ENCODE results near the gene TMEM117. TPM values are rescaled to one million over a fixed set of nuclear protein-coding genes. Genes with fewer than 3 reads are reported as not detected.
"Not testable (repeated sequence)": the region's sequence is repeated elsewhere in the genome, so short reads cannot be mapped to it uniquely, and the experiment has no call there.

The TMEM117 gene
- total and polyA plus RNA-seq, 4 experiments from 2014 or later: 3.0 to 4.7 (median 3.8) TPM

DNA sequence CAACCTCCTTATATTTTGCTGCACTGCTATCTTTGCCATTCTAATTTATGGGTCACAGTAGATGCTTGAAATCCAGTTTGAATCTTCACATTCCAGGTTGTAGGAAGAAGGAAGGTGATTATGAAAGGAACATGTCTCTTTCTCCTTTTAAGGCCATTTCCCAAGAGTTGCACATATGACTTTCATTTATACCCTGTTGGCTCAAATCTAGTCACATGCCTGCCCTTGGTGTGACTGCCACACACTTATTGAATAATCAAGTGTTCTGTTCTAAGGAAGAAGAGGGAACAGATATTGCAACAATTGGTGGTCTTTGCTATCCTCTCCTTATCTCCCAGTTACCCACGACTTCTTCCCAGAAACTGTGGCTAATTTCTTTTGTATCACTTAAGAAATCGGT is 404.3 kb downstream of the TMEM117 start:
- no peak overlapping the region for H3K4me3 Mint-ChIP-seq
- intact Hi-C loops (cut with micrococcal nuclease): no loop called here
- H3K27ac ChIP-seq (ENCODE audit: low read depth, low read length): no peak overlapping the region
- H3K27me3 ChIP-seq (ENCODE audit: insufficient read depth, low read length): no peaks in the 10 kb centered on the region
- no peak overlapping the region for H3K27ac Mint-ChIP-seq
- H3K4me3 ChIP-seq (ENCODE audit: low read length in 2 of 2): no peak overlapping the region
- H3K4me1 ChIP-seq (ENCODE audit: insufficient read depth, low read length): no peaks in the 10 kb centered on the region
- H3K36me3 ChIP-seq (ENCODE audit: insufficient read depth, low read length): no peaks in the 10 kb centered on the region
- peaks cover 0 to 6% (median 4%) of the 10 kb centered on the region in 8 donors for H3K9me3 Mint-ChIP-seq
- CTCF ChIA-PET (ENCODE audit: partially characterized antibody): no interaction called here
- no peaks in the 10 kb centered on the region for H3K9me3 ChIP-seq (ENCODE audit: control insufficient read depth in 1 of 2, low read length in 2 of 2)
- POLR2A ChIA-PET (ENCODE audit: partially characterized antibody): no interaction called here
- no peak for DNase-seq
- no peaks in the 10 kb centered on the region for H3K4me1 Mint-ChIP-seq
- no peaks in the 10 kb centered on the region for H3K27me3 Mint-ChIP-seq
- peaks cover 3 to 9% of the 10 kb centered on the region in 2 donors for H3K36me3 Mint-ChIP-seq

DNA sequence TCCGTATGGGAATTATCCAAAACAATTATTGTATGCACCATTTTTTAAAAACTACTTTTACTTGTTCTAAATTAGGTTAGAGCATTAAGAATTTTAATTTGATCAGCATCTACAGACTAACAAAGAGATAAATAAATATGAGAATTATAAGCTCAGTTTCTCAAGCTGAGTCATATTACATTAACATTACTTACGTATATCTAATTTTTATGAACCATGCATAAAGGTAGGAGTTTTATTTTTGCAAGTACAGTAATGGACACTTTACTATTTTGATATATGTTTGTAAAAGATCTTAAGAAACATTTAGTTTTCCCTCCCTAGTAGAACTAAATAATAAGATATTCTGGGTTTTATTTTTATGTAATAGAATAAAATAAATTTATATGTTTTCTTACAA is 410.1 kb downstream of the TMEM117 start:
- Histone ChIP-seq H3K4me3 (ENCODE audit: low read length in 2 of 2) (no peak overlapping the region), H3K27ac (ENCODE audit: low read depth, low read length) (no peak overlapping the region), H3K4me1 (ENCODE audit: insufficient read depth, low read length) (no peaks in the 10 kb centered on the region), H3K36me3 (ENCODE audit: insufficient read depth, low read length) (no peaks in the 10 kb centered on the region), H3K9me3 (ENCODE audit: control insufficient read depth in 1 of 2, low read length in 2 of 2) (no peaks in the 10 kb centered on the region), H3K27me3 (ENCODE audit: insufficient read depth, low read length) (no peaks in the 10 kb centered on the region)
- intact Hi-C loops (cut with micrococcal nuclease): no loop called here
- no peaks in the 10 kb centered on the region for H3K27me3 Mint-ChIP-seq
- H3K27ac Mint-ChIP-seq: no peak overlapping the region
- H3K9me3 Mint-ChIP-seq: peaks cover 3 to 9% (median 6%) of the 10 kb centered on the region in 8 donors
- H3K4me1 Mint-ChIP-seq: no peaks in the 10 kb centered on the region
- no peak overlapping the region for H3K4me3 Mint-ChIP-seq
- POLR2A ChIA-PET (ENCODE audit: partially characterized antibody): no interaction called here
- no peak for DNase-seq
- peaks cover 8 to 19% of the 10 kb centered on the region in 2 donors for H3K36me3 Mint-ChIP-seq
- CTCF ChIA-PET (ENCODE audit: partially characterized antibody): no interaction called here

DNA sequence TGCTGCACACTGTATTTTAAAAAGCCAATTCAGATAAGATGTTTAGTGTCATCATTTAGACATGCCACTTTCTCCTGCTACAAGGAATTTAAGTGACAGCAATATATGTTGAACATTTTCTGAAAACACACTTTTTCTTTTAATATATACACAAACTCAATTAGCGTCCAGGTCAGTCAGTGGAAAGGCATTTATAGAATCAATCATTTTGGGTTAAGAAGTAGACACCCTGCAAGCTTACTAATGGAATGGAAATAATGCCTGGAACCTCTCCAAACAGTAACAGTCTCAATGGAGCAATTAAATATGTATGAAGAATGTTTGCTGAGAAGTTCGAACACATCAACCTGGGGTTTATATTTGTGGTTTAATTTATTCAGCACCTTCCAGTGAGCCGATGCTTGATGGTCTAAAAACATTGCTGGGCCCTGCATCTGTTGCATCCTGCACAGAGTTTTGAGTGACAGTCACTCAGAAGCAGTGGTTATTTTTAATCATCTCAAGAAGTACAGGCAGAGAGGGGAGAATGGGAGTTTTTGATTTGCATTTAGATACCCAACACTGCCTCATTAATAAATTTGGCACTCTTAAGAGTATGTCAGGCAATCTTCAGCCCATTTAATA is 410.7 kb downstream of the TMEM117 start:
- Mint-ChIP-seq H3K36me3 (peaks cover 8 to 19% of the 10 kb centered on the region in 2 donors), H3K4me1 (no peaks in the 10 kb centered on the region), H3K27ac (no peak overlapping the region), H3K4me3 (no peak overlapping the region), H3K9me3 (peaks cover 3 to 9% (median 6%) of the 10 kb centered on the region in 8 donors), H3K27me3 (no peaks in the 10 kb centered on the region)
- CTCF ChIA-PET (ENCODE audit: partially characterized antibody): no interaction called here
- POLR2A ChIA-PET (ENCODE audit: partially characterized antibody): no interaction called here
- no peaks in the 10 kb centered on the region for H3K36me3 ChIP-seq (ENCODE audit: insufficient read depth, low read length)
- H3K27ac ChIP-seq (ENCODE audit: low read depth, low read length): no peak overlapping the region
- no peaks in the 10 kb centered on the region for H3K27me3 ChIP-seq (ENCODE audit: insufficient read depth, low read length)
- H3K4me1 ChIP-seq (ENCODE audit: insufficient read depth, low read length): no peaks in the 10 kb centered on the region
- intact Hi-C loops (cut with micrococcal nuclease): no loop called here
- DNase-seq: no peak
- no peaks in the 10 kb centered on the region for H3K9me3 ChIP-seq (ENCODE audit: control insufficient read depth in 1 of 2, low read length in 2 of 2)
- no peak overlapping the region for H3K4me3 ChIP-seq (ENCODE audit: low read length in 2 of 2)

DNA sequence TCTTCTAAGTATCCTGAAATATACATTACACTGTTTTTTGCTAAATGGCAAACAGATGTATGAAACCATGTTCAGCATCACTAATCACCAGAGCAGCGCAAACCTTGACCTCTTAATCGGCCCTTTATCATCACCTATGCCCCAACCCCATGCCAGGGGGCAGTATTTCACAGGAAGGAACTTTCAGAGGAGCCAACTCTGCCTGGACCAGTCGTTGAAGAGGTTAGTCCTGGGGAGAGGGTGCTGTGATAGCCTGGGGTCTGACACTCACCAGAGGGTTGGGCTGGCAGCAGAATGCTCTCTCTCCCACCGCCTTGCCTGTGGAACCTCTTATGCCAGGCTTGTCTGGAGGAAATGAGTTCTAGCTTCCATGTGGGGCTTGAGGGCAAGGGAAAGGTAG is 411.7 kb downstream of the TMEM117 start:
- CTCF ChIA-PET (ENCODE audit: partially characterized antibody): no interaction called here

DNA sequence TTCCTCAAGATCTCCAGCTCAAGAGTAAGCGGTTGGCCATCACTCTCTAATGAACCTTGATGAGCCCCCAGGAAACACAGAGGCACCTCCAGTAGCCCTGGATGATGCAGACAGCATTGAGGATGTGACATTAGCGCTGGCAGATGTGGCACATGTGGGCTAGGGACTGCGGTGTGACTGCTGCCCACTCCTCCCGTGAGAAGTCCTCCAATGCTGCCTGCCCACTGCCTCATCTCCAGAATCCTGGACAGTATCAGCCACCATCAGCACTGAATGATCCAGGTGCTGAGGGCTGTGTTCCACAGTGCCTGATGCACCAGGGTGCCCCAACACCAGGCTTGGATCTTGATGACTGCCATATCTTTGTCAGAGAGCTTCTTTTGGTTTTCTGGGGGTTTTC is 412.6 kb downstream of the TMEM117 start:
- no peaks in the 10 kb centered on the region for H3K4me1 Mint-ChIP-seq
- H3K4me3 ChIP-seq (ENCODE audit: low read length in 2 of 2): no peak overlapping the region
- CTCF ChIA-PET (ENCODE audit: partially characterized antibody): no interaction called here
- POLR2A ChIA-PET (ENCODE audit: partially characterized antibody): no interaction called here
- no peak for DNase-seq
- H3K27me3 ChIP-seq (ENCODE audit: insufficient read depth, low read length): no peaks in the 10 kb centered on the region
- H3K36me3 ChIP-seq (ENCODE audit: insufficient read depth, low read length): no peaks in the 10 kb centered on the region
- no peaks in the 10 kb centered on the region for H3K9me3 ChIP-seq (ENCODE audit: control insufficient read depth in 1 of 2, low read length in 2 of 2)
- H3K4me1 ChIP-seq (ENCODE audit: insufficient read depth, low read length): no peaks in the 10 kb centered on the region
- H3K36me3 Mint-ChIP-seq: peaks cover 6 to 14% of the 10 kb centered on the region in 2 donors
- intact Hi-C loops (cut with micrococcal nuclease): no loop called here
- H3K27ac Mint-ChIP-seq: no peak overlapping the region
- no peaks in the 10 kb centered on the region for H3K27me3 Mint-ChIP-seq
- peaks cover 0 to 8% (median 5%) of the 10 kb centered on the region in 8 donors for H3K9me3 Mint-ChIP-seq
- H3K4me3 Mint-ChIP-seq: no peak overlapping the region
- H3K27ac ChIP-seq (ENCODE audit: low read depth, low read length): no peak overlapping the region

More for the DNA sequence above, 411.7 kb downstream of the TMEM117 start:
- Histone ChIP-seq H3K36me3 (ENCODE audit: insufficient read depth, low read length) (no peaks in the 10 kb centered on the region), H3K27ac (ENCODE audit: low read depth, low read length) (no peak overlapping the region), H3K9me3 (ENCODE audit: control insufficient read depth in 1 of 2, low read length in 2 of 2) (no peaks in the 10 kb centered on the region), H3K4me3 (ENCODE audit: low read length in 2 of 2) (no peak overlapping the region), H3K4me1 (ENCODE audit: insufficient read depth, low read length) (no peaks in the 10 kb centered on the region), H3K27me3 (ENCODE audit: insufficient read depth, low read length) (no peaks in the 10 kb centered on the region)
- intact Hi-C loops (cut with micrococcal nuclease): no loop called here
- peaks cover 3 to 9% (median 6%) of the 10 kb centered on the region in 8 donors for H3K9me3 Mint-ChIP-seq
- POLR2A ChIA-PET (ENCODE audit: partially characterized antibody): no interaction called here
- H3K36me3 Mint-ChIP-seq: peaks cover 6 to 14% of the 10 kb centered on the region in 2 donors
- DNase-seq: no peak
- H3K4me3 Mint-ChIP-seq: no peak overlapping the region
- no peak overlapping the region for H3K27ac Mint-ChIP-seq
- no peaks in the 10 kb centered on the region for H3K27me3 Mint-ChIP-seq
- no peaks in the 10 kb centered on the region for H3K4me1 Mint-ChIP-seq

DNA sequence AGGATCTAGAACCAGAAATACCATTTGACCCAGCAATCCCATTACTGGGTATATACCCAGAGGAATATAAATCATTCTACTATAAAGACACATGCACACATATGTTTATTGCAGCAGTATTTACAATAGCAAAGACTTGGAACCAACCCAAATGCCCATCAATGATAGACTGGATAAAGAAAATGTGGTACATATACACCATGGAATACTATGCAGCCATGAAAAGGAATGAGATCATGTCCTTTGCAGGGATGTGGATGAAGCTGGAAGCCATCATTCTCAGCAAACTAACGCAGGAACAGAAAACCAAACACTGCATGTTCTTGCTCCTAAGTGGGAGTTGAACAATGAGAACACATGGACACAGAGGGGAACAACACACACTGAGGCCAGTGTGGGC is 414.6 kb downstream of the TMEM117 start:
- H3K4me3 ChIP-seq (ENCODE audit: low read length in 2 of 2); H3K4me3 Mint-ChIP-seq; POLR2A ChIA-PET (ENCODE audit: partially characterized antibody); intact Hi-C loops (cut with micrococcal nuclease); H3K27ac Mint-ChIP-seq; H3K9me3 ChIP-seq (ENCODE audit: control insufficient read depth in 1 of 2, low read length in 2 of 2); H3K4me1 Mint-ChIP-seq; H3K36me3 ChIP-seq (ENCODE audit: insufficient read depth, low read length); H3K27me3 ChIP-seq (ENCODE audit: insufficient read depth, low read length); CTCF ChIA-PET (ENCODE audit: partially characterized antibody); H3K27ac ChIP-seq (ENCODE audit: low read depth, low read length); H3K9me3 Mint-ChIP-seq; H3K4me1 ChIP-seq (ENCODE audit: insufficient read depth, low read length); H3K27me3 Mint-ChIP-seq; DNase-seq: not testable (repeated sequence)
- peaks cover 6 to 14% of the 10 kb centered on the region in 2 donors for H3K36me3 Mint-ChIP-seq

DNA sequence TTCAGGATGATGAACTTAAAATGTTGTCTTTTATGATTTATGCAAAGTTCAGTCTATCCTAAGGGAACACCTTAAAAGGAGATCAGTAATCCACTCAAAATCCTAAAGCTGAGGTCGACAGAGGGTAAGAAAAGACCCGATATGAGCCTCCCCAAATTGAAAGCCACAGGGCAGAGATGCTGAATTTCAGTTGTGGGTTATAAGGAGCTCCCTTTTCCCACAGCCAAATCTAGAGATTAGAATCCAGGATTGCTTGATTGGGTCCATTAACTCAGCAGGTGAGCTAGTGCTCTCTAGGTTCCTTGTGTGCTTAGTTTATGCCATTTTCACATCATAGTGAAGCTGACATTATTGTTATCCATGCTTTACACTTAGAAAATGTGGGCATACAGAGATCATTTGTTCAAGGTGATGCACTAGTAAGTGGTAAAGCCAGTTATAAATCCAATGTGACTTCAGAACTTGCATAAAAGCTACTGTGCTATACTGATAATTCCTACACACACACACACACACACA is 417.5 kb downstream of the TMEM117 start:
- Histone ChIP-seq H3K4me3 (ENCODE audit: low read length in 2 of 2) (no peak overlapping the region), H3K27me3 (ENCODE audit: insufficient read depth, low read length) (no peaks in the 10 kb centered on the region), H3K9me3 (ENCODE audit: control insufficient read depth in 1 of 2, low read length in 2 of 2) (no peaks in the 10 kb centered on the region), H3K36me3 (ENCODE audit: insufficient read depth, low read length) (no peaks in the 10 kb centered on the region), H3K27ac (ENCODE audit: low read depth, low read length) (no peak overlapping the region), H3K4me1 (ENCODE audit: insufficient read depth, low read length) (no peaks in the 10 kb centered on the region)
- intact Hi-C loops (cut with micrococcal nuclease): no loop called here
- ChIA-PET CTCF (ENCODE audit: partially characterized antibody) (no interaction called here), POLR2A (ENCODE audit: partially characterized antibody) (no interaction called here)
- no peaks in the 10 kb centered on the region for H3K27me3 Mint-ChIP-seq
- DNase-seq: no peak
- H3K4me3 Mint-ChIP-seq: no peak overlapping the region
- peaks cover 1 to 9% of the 10 kb centered on the region in 2 donors for H3K36me3 Mint-ChIP-seq
- H3K9me3 Mint-ChIP-seq: peaks cover 0 to 5% (median 3%) of the 10 kb centered on the region in 8 donors
- H3K4me1 Mint-ChIP-seq: no peaks in the 10 kb centered on the region
- no peak overlapping the region for H3K27ac Mint-ChIP-seq
